ENCODE data around the gene DCPS.

Gene DCPS

DNA sequence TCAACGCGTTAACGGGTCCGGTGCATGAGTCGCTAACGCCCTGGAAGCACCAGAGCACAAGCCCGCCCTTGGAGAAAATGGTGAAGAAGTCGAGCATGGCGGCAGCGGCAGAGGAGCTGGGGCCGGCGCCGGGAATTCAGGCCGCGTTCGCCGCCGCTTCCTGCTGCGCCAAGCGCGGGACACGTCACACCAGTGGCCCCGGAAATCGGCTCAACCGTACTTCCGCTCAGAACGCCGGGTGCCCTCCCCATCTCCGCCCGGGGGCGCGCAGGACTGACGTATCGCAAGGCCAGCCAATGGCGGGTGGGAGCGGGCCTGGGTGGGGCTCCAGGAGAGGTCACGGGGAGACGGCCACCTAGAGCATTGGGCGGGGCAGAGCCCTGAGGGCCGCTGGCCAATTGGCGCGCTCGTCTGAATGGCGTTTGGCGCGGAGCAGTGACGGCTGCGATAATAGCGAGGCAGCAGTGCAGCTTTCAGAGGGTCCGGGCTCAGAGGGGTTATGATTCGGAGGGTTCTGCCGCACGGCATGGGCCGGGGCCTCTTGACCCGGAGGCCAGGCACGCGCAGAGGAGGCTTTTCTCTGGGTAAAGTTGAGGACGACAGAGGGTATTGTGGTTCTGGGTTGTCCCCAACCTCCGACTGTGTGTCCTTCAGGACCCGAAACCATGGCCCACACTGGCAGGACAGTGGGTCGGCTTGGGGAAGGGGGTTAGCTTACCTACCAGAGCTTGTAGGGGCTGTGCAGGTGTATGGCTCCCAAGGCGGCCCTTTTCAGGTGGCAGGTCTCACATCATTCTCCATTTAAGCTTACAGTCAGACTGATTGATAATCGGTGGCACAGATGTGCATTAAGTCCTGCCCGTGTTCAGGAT is 34.9 kb upstream of the DCPS start, which contains the start of the genes FOXRED1 and SRPRA:
Gene FOXRED1, plus strand, starts transcription at position 447 of the 872 bp plus-strand sequence. Its CDS starts 53 bp downstream, at position 500.
Gene SRPRA, minus strand, starts transcription at position 188 of the 872 bp plus-strand sequence. Its CDS starts 91 bp downstream, at position 97.
- Histone ChIP-seq H3K9ac (ENCODE audit: low read depth, low read length) (peak within 1 kb of the TSS; percentile 97), H3K36me3 (ENCODE audit: insufficient read depth, low read length) (peaks cover 46% of the 10 kb centered on the region), H3K4me2 (ENCODE audit: low read length) (peak within 1 kb of the TSS; percentile 91), H3K4me3 (ENCODE audit: low read length) (peak within 1 kb of the TSS; percentile 95), H3K27me3 (ENCODE audit: control insufficient read depth, insufficient read depth, low read length) (no peaks in the 10 kb centered on the region), H3K9me3 (replicated peaks; ENCODE audit: low read length) (no peaks in the 10 kb centered on the region), H3K4me1 (ENCODE audit: control insufficient read depth, insufficient read depth, low read length) (peaks cover 13% of the 10 kb centered on the region)

DNA sequence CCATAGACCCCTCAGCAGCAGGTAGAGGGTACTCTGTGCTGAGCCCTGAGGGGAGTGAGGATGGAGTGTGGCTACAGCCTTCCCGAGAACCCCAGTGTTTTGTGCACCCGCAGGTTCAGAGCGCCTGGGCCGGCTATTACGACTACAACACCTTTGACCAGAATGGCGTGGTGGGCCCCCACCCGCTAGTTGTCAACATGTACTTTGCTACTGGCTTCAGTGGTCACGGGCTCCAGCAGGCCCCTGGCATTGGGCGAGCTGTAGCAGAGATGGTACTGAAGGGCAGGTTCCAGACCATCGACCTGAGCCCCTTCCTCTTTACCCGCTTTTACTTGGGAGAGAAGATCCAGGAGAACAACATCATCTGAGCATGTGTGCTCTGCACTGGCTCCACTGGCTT is 26.5 kb upstream of the DCPS start:
- H3K4me1 ChIP-seq (ENCODE audit: control insufficient read depth, insufficient read depth, low read length) = peaks cover 5% of the 10 kb centered on the region
- no peaks in the 10 kb centered on the region for H3K27me3 ChIP-seq (ENCODE audit: control insufficient read depth, insufficient read depth, low read length)
- H3K4me3 ChIP-seq (ENCODE audit: low read length) = no peak overlapping the region
- H3K9ac ChIP-seq (ENCODE audit: low read depth, low read length) = no peak overlapping the region
- peaks cover 36% of the 10 kb centered on the region for H3K36me3 ChIP-seq (ENCODE audit: insufficient read depth, low read length)
- H3K9me3 ChIP-seq (replicated peaks; ENCODE audit: low read length) = no peaks in the 10 kb centered on the region
- H3K4me2 ChIP-seq (ENCODE audit: low read length) = no peak overlapping the region

GRCh38 chr11:126277780-126278179 is 26.1 kb upstream of the DCPS start:
- H3K9me3 ChIP-seq (replicated peaks; ENCODE audit: low read length) = no peaks in the 10 kb centered on the region
- H3K4me2 ChIP-seq (ENCODE audit: low read length) = no peak overlapping the region
- H3K4me1 ChIP-seq (ENCODE audit: control insufficient read depth, insufficient read depth, low read length) = peaks cover 9% of the 10 kb centered on the region
- H3K4me3 ChIP-seq (ENCODE audit: low read length) = no peak overlapping the region
- H3K27me3 ChIP-seq (ENCODE audit: control insufficient read depth, insufficient read depth, low read length) = no peaks in the 10 kb centered on the region
- no peak overlapping the region for H3K9ac ChIP-seq (ENCODE audit: low read depth, low read length)
- peaks cover 36% of the 10 kb centered on the region for H3K36me3 ChIP-seq (ENCODE audit: insufficient read depth, low read length)

- H3K9ac ChIP-seq (ENCODE audit: low read depth, low read length) = no peak overlapping the region
- H3K36me3 ChIP-seq (ENCODE audit: insufficient read depth, low read length) = peaks cover 25% of the 10 kb centered on the region
- H3K4me3 ChIP-seq (ENCODE audit: low read length) = no peak overlapping the region
- H3K27me3 ChIP-seq (ENCODE audit: control insufficient read depth, insufficient read depth, low read length) = no peaks in the 10 kb centered on the region
- H3K9me3 ChIP-seq (replicated peaks; ENCODE audit: low read length) = no peaks in the 10 kb centered on the region
- peaks cover 17% of the 10 kb centered on the region for H3K4me1 ChIP-seq (ENCODE audit: control insufficient read depth, insufficient read depth, low read length)
- H3K4me2 ChIP-seq (ENCODE audit: low read length) = no peak overlapping the region
Measured at GRCh38 chr11:126279191-126279590, 24.7 kb upstream of the DCPS start.

GRCh38 chr11:126280595-126280994 is 23.3 kb upstream of the DCPS start:
- no peak overlapping the region for H3K9ac ChIP-seq (ENCODE audit: low read depth, low read length)
- peaks cover 17% of the 10 kb centered on the region for H3K4me1 ChIP-seq (ENCODE audit: control insufficient read depth, insufficient read depth, low read length)
- H3K9me3 ChIP-seq (replicated peaks; ENCODE audit: low read length) = no peaks in the 10 kb centered on the region
- peaks cover 14% of the 10 kb centered on the region for H3K36me3 ChIP-seq (ENCODE audit: insufficient read depth, low read length)
- H3K4me2 ChIP-seq (ENCODE audit: low read length) = no peak overlapping the region
- H3K27me3 ChIP-seq (ENCODE audit: control insufficient read depth, insufficient read depth, low read length) = no peaks in the 10 kb centered on the region
- H3K4me3 ChIP-seq (ENCODE audit: low read length) = no peak overlapping the region

- Histone ChIP-seq H3K4me3 (ENCODE audit: low read length) (no peak overlapping the region), H3K9me3 (replicated peaks; ENCODE audit: low read length) (no peaks in the 10 kb centered on the region), H3K4me2 (ENCODE audit: low read length) (no peak overlapping the region), H3K9ac (ENCODE audit: low read depth, low read length) (no peak overlapping the region), H3K36me3 (ENCODE audit: insufficient read depth, low read length) (peaks cover 9% of the 10 kb centered on the region), H3K27me3 (ENCODE audit: control insufficient read depth, insufficient read depth, low read length) (no peaks in the 10 kb centered on the region), H3K4me1 (ENCODE audit: control insufficient read depth, insufficient read depth, low read length) (peaks cover 17% of the 10 kb centered on the region)
Measured at GRCh38 chr11:126281245-126281644, 22.6 kb upstream of the DCPS start.

GRCh38 chr11:126281666-126282175 is 22.1 kb upstream of the DCPS start:
- Histone ChIP-seq H3K9ac (ENCODE audit: low read depth, low read length) (no peak overlapping the region), H3K4me2 (ENCODE audit: low read length) (peak overlapping the region; percentile 81)

DNA sequence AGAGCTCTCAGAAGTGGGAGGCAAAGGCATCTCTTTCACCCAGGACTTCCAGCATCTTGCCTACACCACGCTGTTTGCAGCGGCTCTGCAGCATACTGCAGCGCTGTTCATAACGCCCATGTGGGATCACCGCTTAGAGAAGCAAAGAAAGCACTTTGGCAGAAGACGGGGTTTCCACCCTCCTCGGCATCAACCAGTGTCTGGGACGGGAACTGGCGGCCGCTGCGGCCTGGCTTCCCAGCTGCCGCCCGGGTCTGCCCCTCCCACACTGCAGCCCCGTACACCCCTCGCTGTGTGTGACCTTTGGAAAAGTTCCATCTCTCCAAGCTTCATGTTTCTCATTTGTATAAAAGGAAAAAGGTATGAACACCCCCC is 21.5 kb upstream of the DCPS start:
- Histone ChIP-seq H3K27me3 (ENCODE audit: control insufficient read depth, insufficient read depth, low read length) (no peaks in the 10 kb centered on the region), H3K4me1 (ENCODE audit: control insufficient read depth, insufficient read depth, low read length) (peaks cover 17% of the 10 kb centered on the region), H3K36me3 (ENCODE audit: insufficient read depth, low read length) (peaks cover 6% of the 10 kb centered on the region), H3K9ac (ENCODE audit: low read depth, low read length) (peak overlapping the region; percentile 83), H3K4me2 (ENCODE audit: low read length) (peak overlapping the region; percentile 81), H3K4me3 (ENCODE audit: low read length) (peak overlapping the region; percentile 79), H3K9me3 (replicated peaks; ENCODE audit: low read length) (no peaks in the 10 kb centered on the region)

More at GRCh38 chr11:126281666-126282175, 22.1 kb upstream of the DCPS start:
- Histone ChIP-seq H3K36me3 (ENCODE audit: insufficient read depth, low read length) (peaks cover 8% of the 10 kb centered on the region), H3K4me1 (ENCODE audit: control insufficient read depth, insufficient read depth, low read length) (peaks cover 17% of the 10 kb centered on the region), H3K9me3 (replicated peaks; ENCODE audit: low read length) (no peaks in the 10 kb centered on the region), H3K27me3 (ENCODE audit: control insufficient read depth, insufficient read depth, low read length) (no peaks in the 10 kb centered on the region), H3K4me3 (ENCODE audit: low read length) (peak overlapping the region; percentile 79)

DNA sequence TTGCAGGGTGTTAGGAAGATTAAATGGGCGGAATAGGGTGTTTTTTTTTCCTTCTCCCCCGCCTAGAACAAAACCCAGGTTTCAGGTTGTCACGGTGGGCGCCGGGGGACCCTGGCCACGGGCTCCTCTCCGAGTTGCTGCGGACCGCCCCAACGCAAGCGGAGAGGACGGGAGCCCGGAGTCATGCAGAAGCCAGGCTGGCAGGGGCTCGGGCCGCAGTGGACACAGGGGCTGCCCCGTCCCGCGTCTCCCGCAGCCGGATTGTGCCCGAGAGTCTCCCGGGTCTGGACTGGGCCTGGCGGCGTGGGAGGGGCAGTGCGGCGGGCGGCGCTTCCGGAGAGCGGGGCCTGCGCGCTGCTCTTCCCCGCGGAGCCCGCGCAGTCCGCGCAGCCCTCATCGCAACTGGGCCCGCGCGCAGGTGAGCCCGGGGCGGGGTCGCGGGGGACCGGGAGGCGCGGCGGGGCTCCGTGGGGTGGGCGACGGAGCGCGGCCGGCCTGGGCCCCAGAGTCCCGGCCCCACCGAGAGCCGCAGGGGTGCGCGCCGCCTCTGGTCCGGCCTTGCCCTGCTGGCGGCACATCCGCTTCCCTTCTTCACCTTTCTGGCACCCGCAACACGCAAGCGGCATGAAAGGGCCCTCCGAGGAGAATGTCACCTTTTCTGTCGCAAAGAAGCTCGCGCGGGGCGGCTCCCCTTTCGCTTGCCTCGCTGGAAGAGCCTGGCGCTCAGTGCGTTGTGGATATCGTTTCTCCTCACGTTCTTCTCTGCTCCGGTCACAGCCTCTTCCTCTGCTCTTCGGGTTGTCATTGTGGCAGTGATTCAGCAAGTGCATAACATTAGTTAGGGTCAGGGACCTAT is 20.9 kb upstream of the DCPS start, which contains the start of gene TIRAP:
Gene TIRAP, plus strand, starts transcription at position 358 of the 856 bp plus-strand sequence. CDS start 7,802 bp downstream, outside the sequence.
- Histone ChIP-seq H3K27me3 (ENCODE audit: control insufficient read depth, insufficient read depth, low read length) (no peaks in the 10 kb centered on the region), H3K4me2 (ENCODE audit: low read length) (peak within 1 kb of the TSS; percentile 81), H3K36me3 (ENCODE audit: insufficient read depth, low read length) (peaks cover 4% of the 10 kb centered on the region), H3K9ac (ENCODE audit: low read depth, low read length) (peak within 1 kb of the TSS; percentile 83), H3K4me3 (ENCODE audit: low read length) (peak within 1 kb of the TSS; percentile 79), H3K4me1 (ENCODE audit: control insufficient read depth, insufficient read depth, low read length) (peaks cover 17% of the 10 kb centered on the region), H3K9me3 (replicated peaks; ENCODE audit: low read length) (no peaks in the 10 kb centered on the region)

- H3K9ac ChIP-seq (ENCODE audit: low read depth, low read length) = no peak overlapping the region
- no peak overlapping the region for H3K4me2 ChIP-seq (ENCODE audit: low read length)
- no peak overlapping the region for H3K4me3 ChIP-seq (ENCODE audit: low read length)
- H3K36me3 ChIP-seq (ENCODE audit: insufficient read depth, low read length) = peaks cover 4% of the 10 kb centered on the region
- H3K9me3 ChIP-seq (replicated peaks; ENCODE audit: low read length) = no peaks in the 10 kb centered on the region
- no peaks in the 10 kb centered on the region for H3K27me3 ChIP-seq (ENCODE audit: control insufficient read depth, insufficient read depth, low read length)
- peaks cover 17% of the 10 kb centered on the region for H3K4me1 ChIP-seq (ENCODE audit: control insufficient read depth, insufficient read depth, low read length)
Measured at GRCh38 chr11:126284829-126285228, 19.0 kb upstream of the DCPS start.

GRCh38 chr11:126288237-126288636 is 15.6 kb upstream of the DCPS start:
- H3K4me1 ChIP-seq (ENCODE audit: control insufficient read depth, insufficient read depth, low read length) = peaks cover 8% of the 10 kb centered on the region
- H3K9ac ChIP-seq (ENCODE audit: low read depth, low read length) = no peak overlapping the region
- no peak overlapping the region for H3K4me2 ChIP-seq (ENCODE audit: low read length)
- H3K36me3 ChIP-seq (ENCODE audit: insufficient read depth, low read length) = peaks cover 31% of the 10 kb centered on the region
- H3K9me3 ChIP-seq (replicated peaks; ENCODE audit: low read length) = no peaks in the 10 kb centered on the region
- no peak overlapping the region for H3K4me3 ChIP-seq (ENCODE audit: low read length)
- no peaks in the 10 kb centered on the region for H3K27me3 ChIP-seq (ENCODE audit: control insufficient read depth, insufficient read depth, low read length)
